HepG2 (cell line): Measurements from ENCODE around the gene PTMA. TPM values are rescaled to one million over a fixed set of nuclear protein-coding genes. Genes with fewer than 3 reads are reported as not detected.

Source experiments
- ATF7 ChIP-seq, 2 experiments: fragments of 450-650 bp in 1 of 2; sonication (generic) in 1 of 2; formaldehyde crosslinking in 1 of 2; IDR thresholded peaks; 2 replicates each; pipeline versions ENCODE4 v1.4.0 to v1.6.1; 2016 to 2020; ENCODE audit warnings: antibody characterized with exemption in 1 of 2, mild to moderate bottlenecking in 1 of 2, missing genetic modification reagents in 1 of 2
- DR1 ChIP-seq: sonication (generic); formaldehyde crosslinking; IDR thresholded peaks from 2 replicates; pipeline ENCODE4 v1.8.0; 2021; ENCODE audit warnings: mild to moderate bottlenecking, missing genetic modification reagents, inconsistent platforms
- HIVEP1 ChIP-seq: sonication (generic); formaldehyde crosslinking; IDR thresholded peaks from 2 replicates; pipeline ENCODE4 v1.4.0; 2020; ENCODE audit warnings: mild to moderate bottlenecking, missing genetic modification reagents
- HMGA1 ChIP-seq: sonication (generic); formaldehyde crosslinking; conservative IDR thresholded peaks from 2 replicates; pipeline ENCODE4 v1.4.0; 2020; ENCODE audit warnings: missing genetic modification reagents
- IRF1 ChIP-seq: sonication (generic); formaldehyde crosslinking; IDR thresholded peaks from 2 replicates; pipeline ENCODE4 v1.4.0; 2020; ENCODE audit warnings: low read depth, mild to moderate bottlenecking, missing genetic modification reagents
- MEIS1 ChIP-seq: sonication (generic); formaldehyde crosslinking; IDR thresholded peaks from 2 replicates; pipeline ENCODE4 v1.9.0; 2021; ENCODE audit warnings: mild to moderate bottlenecking, missing genetic modification reagents, moderate library complexity, borderline replicate concordance
- SRY ChIP-seq: sonication (generic); formaldehyde crosslinking; IDR thresholded peaks from 2 replicates; pipeline ENCODE4 v1.8.0; 2022; ENCODE audit warnings: mild to moderate bottlenecking, missing genetic modification reagents
- TARDBP ChIP-seq: sonication (generic); formaldehyde crosslinking; IDR thresholded peaks from 2 replicates; pipeline ENCODE4 v1.8.0; 2022; ENCODE audit warnings: mild to moderate bottlenecking, missing genetic modification reagents
- YY1 ChIP-seq: IDR thresholded peaks from 2 replicates; pipeline ENCODE4 v1.6.1; 2011; ENCODE audit warnings: low read length, low read depth, moderate library complexity, mild to moderate bottlenecking; ENCODE audit not compliant: insufficient read depth, insufficient replicate concordance
- ZC3H4 ChIP-seq: sonication (generic); formaldehyde crosslinking; IDR thresholded peaks from 2 replicates; pipeline ENCODE4 v1.4.0; 2020; ENCODE audit warnings: missing genetic modification reagents, borderline replicate concordance
- ZNF121 ChIP-seq: sonication (generic); formaldehyde crosslinking; IDR thresholded peaks from 2 replicates; pipeline ENCODE4 v1.5.0; 2020; ENCODE audit warnings: mild to moderate bottlenecking, missing genetic modification reagents
- ZNF446 ChIP-seq: sonication (generic); formaldehyde crosslinking; IDR thresholded peaks from 2 replicates; pipeline ENCODE4 v1.5.0; 2020; ENCODE audit warnings: mild to moderate bottlenecking, missing genetic modification reagents
- ZNF616 ChIP-seq: sonication (generic); formaldehyde crosslinking; IDR thresholded peaks from 2 replicates; pipeline ENCODE4 v1.5.0; 2020; ENCODE audit warnings: low read depth, mild to moderate bottlenecking, missing genetic modification reagents
- ZNF784 ChIP-seq: sonication (generic); formaldehyde crosslinking; IDR thresholded peaks from 2 replicates; pipeline ENCODE4 v1.5.1; 2020; ENCODE audit warnings: missing genetic modification reagents, mild to moderate bottlenecking, borderline replicate concordance
- ZSCAN12 ChIP-seq: sonication (generic); formaldehyde crosslinking; IDR thresholded peaks from 2 replicates; pipeline ENCODE4 v1.9.0; 2021; ENCODE audit warnings: mild to moderate bottlenecking, missing genetic modification reagents
- ZSCAN20 ChIP-seq: sonication (generic); formaldehyde crosslinking; IDR thresholded peaks from 2 replicates; pipeline ENCODE4 v1.4.0; 2020; ENCODE audit warnings: missing genetic modification reagents, mild to moderate bottlenecking, borderline replicate concordance
- polyA plus RNA-seq, 8 experiments: library from polyadenylated mRNA; depleted of rRNA in 3 of 8; stranded (reverse) in 7 of 8; unstranded in 1 of 8; fragments of >200 nt; fragmentation: Illumina TruSeq in 4 of 8; extraction: Trizol in 4 of 8; gene quantifications; 2 replicates each; pipeline versions ENCODE4 v1.2.1 to v1.2.3, GENCODE V29; 2011 to 2016; ENCODE audit warnings: low read depth in 4 of 8, missing spikeins in 1 of 8, mixed read lengths in 1 of 8; ENCODE audit not compliant: insufficient read depth in 1 of 8
- total RNA-seq, 5 experiments: library from RNA; depleted of rRNA; stranded (reverse); fragments of >200 nt; fragmentation: Illumina TruSeq; extraction: Trizol; gene quantifications; 2 replicates each; pipeline ENCODE4 v1.2.3, GENCODE V29; 2016; ENCODE audit warnings: low read depth in 1 of 5
- TF ChIP-seq, protein P1 (sequence below): sonication (generic); formaldehyde crosslinking; IDR thresholded peaks from 2 replicates; pipeline ENCODE4 v1.8.1; 2023; ENCODE audit warnings: mild to moderate bottlenecking, missing genetic modification reagents
- TF ChIP-seq, protein P2 (sequence below): sonication (generic); formaldehyde crosslinking; IDR thresholded peaks from one replicate; pipeline ENCODE4 v1.5.1; 2020; ENCODE audit warnings: mild to moderate bottlenecking, missing genetic modification reagents; ENCODE audit errors: not compliant biosample characterization

PTMA gene
- total and polyA plus RNA-seq, 2 of the 13 experiments (the other 11 are each of a cell fraction or from before 2014, with no cell fraction given): 190 to 1,086 TPM

DNA sequence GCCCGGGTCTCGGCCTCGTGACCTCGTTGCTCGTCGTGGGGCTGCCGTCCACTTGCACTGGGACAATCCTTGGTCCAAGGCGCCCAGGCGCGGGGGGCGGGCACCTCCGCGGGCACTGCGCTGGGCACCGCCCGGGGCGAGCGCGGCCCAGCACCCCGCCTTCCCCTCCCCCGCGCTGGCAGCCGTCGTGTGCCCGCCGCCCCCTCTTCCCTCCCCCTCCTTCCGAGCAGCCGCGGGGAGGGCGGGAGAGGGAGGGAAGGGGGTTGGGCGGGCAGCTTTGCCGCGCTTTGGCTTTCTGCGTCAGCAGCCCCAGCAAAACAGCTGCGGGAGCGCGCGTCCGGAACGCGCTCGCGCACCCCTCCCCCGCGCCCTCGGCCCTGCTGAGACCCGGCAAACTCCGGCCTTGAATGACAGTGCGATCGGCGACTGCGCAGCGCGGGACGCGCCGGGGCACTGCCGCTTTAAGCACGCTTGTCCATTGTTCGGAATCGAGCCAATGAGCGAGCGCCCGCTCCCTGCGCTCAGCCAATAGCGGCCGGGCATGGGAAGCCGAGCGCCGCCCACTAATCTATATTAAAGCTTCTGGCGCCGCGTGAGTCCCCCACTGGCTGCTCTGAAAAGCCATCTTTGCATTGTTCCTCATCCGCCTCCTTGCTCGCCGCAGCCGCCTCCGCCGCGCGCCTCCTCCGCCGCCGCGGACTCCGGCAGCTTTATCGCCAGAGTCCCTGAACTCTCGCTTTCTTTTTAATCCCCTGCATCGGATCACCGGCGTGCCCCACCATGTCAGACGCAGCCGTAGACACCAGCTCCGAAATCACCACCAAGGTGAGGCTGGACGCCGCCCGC lies at the start of gene PTMA (continued):
- no peak for TF ChIP-seq IRF1
- TF ChIP-seq HIVEP1 (CRISPR knock-in tag): peak; percentile 14; the same call in 1 of the 2 replicates
- no peak for TF ChIP-seq ATF7 (IDR thresholded peaks at IDR 0.05)
- no peak for TF ChIP-seq ATF7 (CRISPR knock-in tag; IDR thresholded peaks at IDR 0.05)
- TF ChIP-seq, protein P1, sequence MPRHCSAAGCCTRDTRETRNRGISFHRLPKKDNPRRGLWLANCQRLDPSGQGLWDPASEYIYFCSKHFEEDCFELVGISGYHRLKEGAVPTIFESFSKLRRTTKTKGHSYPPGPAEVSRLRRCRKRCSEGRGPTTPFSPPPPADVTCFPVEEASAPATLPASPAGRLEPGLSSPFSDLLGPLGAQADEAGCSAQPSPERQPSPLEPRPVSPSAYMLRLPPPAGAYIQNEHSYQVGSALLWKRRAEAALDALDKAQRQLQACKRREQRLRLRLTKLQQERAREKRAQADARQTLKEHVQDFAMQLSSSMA (CRISPR knock-in tag): no peak
- TF ChIP-seq TARDBP: peak; percentile 83
- TF ChIP-seq MEIS1 (CRISPR knock-in tag): no peak
- peak; percentile 83 for TF ChIP-seq SRY (CRISPR knock-in tag)
- no peak for TF ChIP-seq ZC3H4
- peak; percentile 6 for TF ChIP-seq YY1
- TF ChIP-seq, protein P2, sequence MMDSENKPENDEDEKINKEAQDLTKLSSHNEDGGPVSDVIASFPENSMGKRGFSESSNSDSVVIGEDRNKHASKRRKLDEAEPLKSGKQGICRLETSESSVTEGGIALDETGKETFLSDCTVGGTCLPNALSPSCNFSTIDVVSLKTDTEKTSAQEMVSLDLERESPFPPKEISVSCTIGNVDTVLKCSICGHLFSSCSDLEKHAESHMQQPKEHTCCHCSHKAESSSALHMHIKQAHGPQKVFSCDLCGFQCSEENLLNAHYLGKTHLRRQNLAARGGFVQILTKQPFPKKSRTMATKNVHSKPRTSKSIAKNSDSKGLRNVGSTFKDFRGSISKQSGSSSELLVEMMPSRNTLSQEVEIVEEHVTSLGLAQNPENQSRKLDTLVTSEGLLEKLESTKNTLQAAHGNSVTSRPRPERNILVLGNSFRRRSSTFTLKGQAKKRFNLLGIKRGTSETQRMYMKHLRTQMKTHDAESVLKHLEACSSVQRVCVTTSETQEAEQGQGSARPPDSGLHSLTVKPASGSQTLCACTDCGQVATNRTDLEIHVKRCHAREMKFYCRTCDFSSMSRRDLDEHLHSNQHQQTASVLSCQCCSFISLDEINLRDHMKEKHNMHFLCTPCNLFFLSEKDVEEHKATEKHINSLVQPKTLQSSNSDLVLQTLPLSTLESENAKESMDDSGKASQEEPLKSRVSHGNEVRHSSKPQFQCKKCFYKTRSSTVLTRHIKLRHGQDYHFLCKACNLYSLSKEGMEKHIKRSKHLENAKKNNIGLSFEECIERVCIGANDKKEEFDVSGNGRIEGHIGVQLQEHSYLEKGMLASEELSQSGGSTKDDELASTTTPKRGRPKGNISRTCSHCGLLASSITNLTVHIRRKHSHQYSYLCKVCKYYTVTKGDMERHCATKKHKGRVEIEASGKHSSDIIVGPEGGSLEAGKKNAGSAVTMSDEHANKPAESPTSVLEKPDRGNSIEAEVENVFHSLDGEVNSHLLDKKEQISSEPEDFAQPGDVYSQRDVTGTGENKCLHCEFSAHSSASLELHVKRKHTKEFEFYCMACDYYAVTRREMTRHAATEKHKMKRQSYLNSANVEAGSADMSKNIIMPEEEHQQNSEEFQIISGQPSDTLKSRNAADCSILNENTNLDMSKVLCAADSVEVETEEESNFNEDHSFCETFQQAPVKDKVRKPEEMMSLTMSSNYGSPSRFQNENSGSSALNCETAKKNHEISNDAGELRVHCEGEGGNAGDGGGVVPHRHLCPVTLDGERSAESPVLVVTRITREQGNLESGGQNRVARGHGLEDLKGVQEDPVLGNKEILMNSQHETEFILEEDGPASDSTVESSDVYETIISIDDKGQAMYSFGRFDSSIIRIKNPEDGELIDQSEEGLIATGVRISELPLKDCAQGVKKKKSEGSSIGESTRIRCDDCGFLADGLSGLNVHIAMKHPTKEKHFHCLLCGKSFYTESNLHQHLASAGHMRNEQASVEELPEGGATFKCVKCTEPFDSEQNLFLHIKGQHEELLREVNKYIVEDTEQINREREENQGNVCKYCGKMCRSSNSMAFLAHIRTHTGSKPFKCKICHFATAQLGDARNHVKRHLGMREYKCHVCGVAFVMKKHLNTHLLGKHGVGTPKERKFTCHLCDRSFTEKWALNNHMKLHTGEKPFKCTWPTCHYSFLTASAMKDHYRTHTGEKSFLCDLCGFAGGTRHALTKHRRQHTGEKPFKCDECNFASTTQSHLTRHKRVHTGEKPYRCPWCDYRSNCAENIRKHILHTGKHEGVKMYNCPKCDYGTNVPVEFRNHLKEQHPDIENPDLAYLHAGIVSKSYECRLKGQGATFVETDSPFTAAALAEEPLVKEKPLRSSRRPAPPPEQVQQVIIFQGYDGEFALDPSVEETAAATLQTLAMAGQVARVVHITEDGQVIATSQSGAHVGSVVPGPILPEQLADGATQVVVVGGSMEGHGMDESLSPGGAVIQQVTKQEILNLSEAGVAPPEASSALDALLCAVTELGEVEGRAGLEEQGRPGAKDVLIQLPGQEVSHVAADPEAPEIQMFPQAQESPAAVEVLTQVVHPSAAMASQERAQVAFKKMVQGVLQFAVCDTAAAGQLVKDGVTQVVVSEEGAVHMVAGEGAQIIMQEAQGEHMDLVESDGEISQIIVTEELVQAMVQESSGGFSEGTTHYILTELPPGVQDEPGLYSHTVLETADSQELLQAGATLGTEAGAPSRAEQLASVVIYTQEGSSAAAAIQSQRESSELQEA (CRISPR knock-in tag): peak; percentile 36
- peak; percentile 99 for TF ChIP-seq DR1 (CRISPR knock-in tag)
- peak; percentile 68 for TF ChIP-seq ZNF446 (CRISPR knock-in tag)
- no peak for TF ChIP-seq ZNF121 (CRISPR knock-in tag)
- TF ChIP-seq ZSCAN20 (CRISPR knock-in tag): 0 out of 2 replicates have a peak, but pooled peaks have one; percentile 87
- no peak for TF ChIP-seq ZNF784 (CRISPR knock-in tag)
- TF ChIP-seq HMGA1 (CRISPR knock-in tag): no peak
- TF ChIP-seq ZSCAN12: 0 out of 2 replicates have a peak, but pooled peaks have one; percentile 36
- peak; percentile 61; the same call in 1 of the 2 replicates for TF ChIP-seq ZNF616 (CRISPR knock-in tag)
